HG03097 (cell line): ENCODE data around the gene EMP2.
"Not testable (repeated sequence)": the region's sequence is repeated elsewhere in the genome, so short reads cannot be mapped to it uniquely, and the experiment has no call there.

Experiments used
- ATAC-seq: cut with Tn5 transposase; IDR thresholded peaks from one replicate; pipeline ENCODE4 v1.9.1; 2021; ENCODE audit not compliant: unreplicated experiment, low FRiP score

Gene EMP2

GRCh38 chr16:10579965-10580882, at the start of gene EMP2:
TSS of gene EMP2 (minus strand) at chr16:10580598. CDS start at chr16:10547617, 32,981 bp downstream.
- no peak for ATAC-seq

GRCh38 chr16:10629592-10629963, 49.2 kb upstream of the EMP2 start:
- no peak for ATAC-seq

GRCh38 chr16:10625595-10626357, 45.4 kb upstream of the EMP2 start:
- ATAC-seq = no peak

GRCh38 chr16:10624527-10624926, 44.1 kb upstream of the EMP2 start:
- no peak for ATAC-seq

GRCh38 chr16:10623059-10623458, 42.7 kb upstream of the EMP2 start:
- ATAC-seq = no peak

- no peak for ATAC-seq
These were observed 41.9 kb upstream of the EMP2 start for GRCh38 chr16:10622036-10622921.

GRCh38 chr16:10621216-10621949, 41.0 kb upstream of the EMP2 start:
- ATAC-seq = not testable (repeated sequence)

GRCh38 chr16:10620120-10620519, 39.7 kb upstream of the EMP2 start:
- ATAC-seq = no peak

- ATAC-seq = no peak
These were observed 39.0 kb upstream of the EMP2 start for GRCh38 chr16:10619271-10619849.

GRCh38 chr16:10618710-10619209, 38.4 kb upstream of the EMP2 start:
- ATAC-seq = no peak

GRCh38 chr16:10617662-10618420, 37.4 kb upstream of the EMP2 start:
- no peak for ATAC-seq

- no peak for ATAC-seq
These were observed 36.6 kb upstream of the EMP2 start for GRCh38 chr16:10616756-10617640.

GRCh38 chr16:10616419-10616755, 36.0 kb upstream of the EMP2 start:
- ATAC-seq = no peak

GRCh38 chr16:10614685-10615084, 34.3 kb upstream of the EMP2 start:
- no peak for ATAC-seq

- no peak for ATAC-seq
These were observed 33.5 kb upstream of the EMP2 start for GRCh38 chr16:10613785-10614485.

GRCh38 chr16:10612649-10613179, 32.3 kb upstream of the EMP2 start:
- ATAC-seq = no peak

- no peak for ATAC-seq
These were observed 31.5 kb upstream of the EMP2 start for GRCh38 chr16:10611825-10612342.
